Suprapubic skin (tissue), 3 donors: ENCODE results near the gene GPLD1.

Experiments used
- POLR2AphosphoS5 ChIP-seq, 3 donors: sonication (generic); formaldehyde crosslinking; IDR thresholded peaks; one replicate each; pipeline ENCODE4 v1.6.1; 2017; ENCODE audit warnings: antibody characterized with exemption in 3 of 3
- TF ChIP-seq, protein P1 (sequence below), 2 donors: fragments of 200-600 bp in 1 of 2; fragments of 450-650 bp in 1 of 2; sonication (generic) in 1 of 2; IDR thresholded peaks; one replicate each; pipeline ENCODE4 v1.5.1; 2016 to 2019; ENCODE audit warnings: antibody characterized with exemption in 2 of 2, mild to moderate bottlenecking in 1 of 2, moderate library complexity in 1 of 2

DNA sequence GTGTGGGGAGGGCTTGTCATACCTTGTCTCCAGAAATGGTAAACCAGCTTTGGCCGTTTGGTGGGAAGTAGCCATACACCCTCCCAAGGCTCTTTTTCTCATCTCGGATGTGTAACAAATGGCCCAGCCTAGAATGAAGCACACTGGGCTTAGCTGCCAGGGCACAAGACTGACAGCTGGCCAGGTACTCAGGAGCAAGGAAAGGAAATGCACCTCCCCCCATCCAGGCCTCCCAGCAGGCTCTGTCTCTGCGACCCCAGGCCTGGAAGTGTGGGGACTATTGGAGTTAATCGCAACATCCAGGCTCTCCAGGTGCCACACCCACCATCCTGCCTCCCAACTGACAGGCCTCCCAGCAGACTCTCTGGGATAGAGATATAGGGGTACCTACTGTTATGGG lies 43.7 kb downstream of the GPLD1 start:
- TF ChIP-seq, protein P1, sequence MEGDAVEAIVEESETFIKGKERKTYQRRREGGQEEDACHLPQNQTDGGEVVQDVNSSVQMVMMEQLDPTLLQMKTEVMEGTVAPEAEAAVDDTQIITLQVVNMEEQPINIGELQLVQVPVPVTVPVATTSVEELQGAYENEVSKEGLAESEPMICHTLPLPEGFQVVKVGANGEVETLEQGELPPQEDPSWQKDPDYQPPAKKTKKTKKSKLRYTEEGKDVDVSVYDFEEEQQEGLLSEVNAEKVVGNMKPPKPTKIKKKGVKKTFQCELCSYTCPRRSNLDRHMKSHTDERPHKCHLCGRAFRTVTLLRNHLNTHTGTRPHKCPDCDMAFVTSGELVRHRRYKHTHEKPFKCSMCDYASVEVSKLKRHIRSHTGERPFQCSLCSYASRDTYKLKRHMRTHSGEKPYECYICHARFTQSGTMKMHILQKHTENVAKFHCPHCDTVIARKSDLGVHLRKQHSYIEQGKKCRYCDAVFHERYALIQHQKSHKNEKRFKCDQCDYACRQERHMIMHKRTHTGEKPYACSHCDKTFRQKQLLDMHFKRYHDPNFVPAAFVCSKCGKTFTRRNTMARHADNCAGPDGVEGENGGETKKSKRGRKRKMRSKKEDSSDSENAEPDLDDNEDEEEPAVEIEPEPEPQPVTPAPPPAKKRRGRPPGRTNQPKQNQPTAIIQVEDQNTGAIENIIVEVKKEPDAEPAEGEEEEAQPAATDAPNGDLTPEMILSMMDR (IDR thresholded peaks at IDR 0.05), result no peak
- no peak for TF ChIP-seq POLR2AphosphoS5 (IDR thresholded peaks at IDR 0.05)
